ENCODE data around the gene CSN1S1. TPM values are rescaled to one million over a fixed set of nuclear protein-coding genes. Genes with fewer than 3 reads are reported as not detected.

Gene CSN1S1
- total RNA-seq, 1 donor from 2014 or later: not detected

DNA sequence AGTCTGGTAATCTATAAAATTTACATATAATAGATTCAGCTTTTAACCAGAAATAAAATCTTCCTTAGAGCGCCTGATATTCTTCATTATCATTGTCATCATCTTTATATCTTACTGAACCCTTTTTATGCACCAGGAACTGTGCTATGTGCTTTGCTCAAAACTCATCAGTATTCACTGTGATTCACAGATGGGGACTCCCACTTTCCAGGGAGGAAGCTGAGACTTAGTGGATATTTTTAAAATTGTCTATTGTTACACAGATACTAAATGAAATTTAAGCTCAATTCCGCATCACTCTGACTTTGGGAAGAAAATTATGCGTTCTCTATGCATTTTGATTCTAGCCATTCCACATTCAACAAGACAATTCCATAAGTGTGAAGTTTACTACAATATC lies 36.1 kb upstream of the CSN1S1 start:
- no peaks in the 10 kb centered on the region for H3K36me3 ChIP-seq
- TF ChIP-seq, protein P1, sequence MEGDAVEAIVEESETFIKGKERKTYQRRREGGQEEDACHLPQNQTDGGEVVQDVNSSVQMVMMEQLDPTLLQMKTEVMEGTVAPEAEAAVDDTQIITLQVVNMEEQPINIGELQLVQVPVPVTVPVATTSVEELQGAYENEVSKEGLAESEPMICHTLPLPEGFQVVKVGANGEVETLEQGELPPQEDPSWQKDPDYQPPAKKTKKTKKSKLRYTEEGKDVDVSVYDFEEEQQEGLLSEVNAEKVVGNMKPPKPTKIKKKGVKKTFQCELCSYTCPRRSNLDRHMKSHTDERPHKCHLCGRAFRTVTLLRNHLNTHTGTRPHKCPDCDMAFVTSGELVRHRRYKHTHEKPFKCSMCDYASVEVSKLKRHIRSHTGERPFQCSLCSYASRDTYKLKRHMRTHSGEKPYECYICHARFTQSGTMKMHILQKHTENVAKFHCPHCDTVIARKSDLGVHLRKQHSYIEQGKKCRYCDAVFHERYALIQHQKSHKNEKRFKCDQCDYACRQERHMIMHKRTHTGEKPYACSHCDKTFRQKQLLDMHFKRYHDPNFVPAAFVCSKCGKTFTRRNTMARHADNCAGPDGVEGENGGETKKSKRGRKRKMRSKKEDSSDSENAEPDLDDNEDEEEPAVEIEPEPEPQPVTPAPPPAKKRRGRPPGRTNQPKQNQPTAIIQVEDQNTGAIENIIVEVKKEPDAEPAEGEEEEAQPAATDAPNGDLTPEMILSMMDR (IDR thresholded peaks at IDR 0.05; ENCODE audit: borderline replicate concordance): no peak
- no peak for DNase-seq
- no peak overlapping the region for H3K4me3 ChIP-seq
- no peaks in the 10 kb centered on the region for H3K27me3 ChIP-seq (ENCODE audit: low read depth)
- H3K27ac ChIP-seq (replicated peaks): no peak overlapping the region
- no peaks in the 10 kb centered on the region for H3K9me3 ChIP-seq (replicated peaks)
- no peaks in the 10 kb centered on the region for H3K4me1 ChIP-seq
- intact Hi-C loops (cut with micrococcal nuclease): no loop called here

DNA sequence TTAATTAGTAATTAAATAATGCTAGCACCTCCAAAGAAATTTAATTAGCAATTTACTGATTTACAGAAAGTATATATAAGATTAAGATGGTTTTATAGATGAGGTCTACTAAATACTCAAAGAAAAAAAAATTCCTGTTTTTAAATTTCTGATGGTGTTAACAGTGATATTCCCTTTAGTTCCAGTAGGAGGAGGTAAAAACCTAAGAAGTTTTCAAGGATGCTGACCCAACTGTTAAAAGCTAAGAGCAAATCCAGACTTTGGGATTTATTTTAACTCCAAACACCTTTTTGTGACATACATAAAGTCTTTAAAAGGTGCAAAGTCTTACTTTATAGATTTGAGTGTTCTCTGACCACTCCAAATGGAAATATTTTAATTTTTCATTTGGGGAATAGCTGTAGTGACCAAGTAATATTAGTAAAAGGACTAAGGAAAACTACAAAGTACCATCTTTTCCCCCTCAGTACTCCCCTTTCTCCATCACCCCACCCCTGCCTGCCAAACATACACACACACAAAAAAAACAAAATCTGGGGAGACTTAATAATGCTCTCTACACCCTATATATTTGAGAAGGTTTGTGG lies 34.2 kb upstream of the CSN1S1 start:
- H3K36me3 ChIP-seq: no peaks in the 10 kb centered on the region
- DNase-seq: no peak
- TF ChIP-seq, protein P1 (IDR thresholded peaks at IDR 0.05; ENCODE audit: borderline replicate concordance): no peak
- H3K9me3 ChIP-seq (replicated peaks): no peaks in the 10 kb centered on the region
- no peaks in the 10 kb centered on the region for H3K27me3 ChIP-seq (ENCODE audit: low read depth)
- no peaks in the 10 kb centered on the region for H3K4me1 ChIP-seq
- no peak overlapping the region for H3K27ac ChIP-seq (replicated peaks)
- H3K4me3 ChIP-seq: no peak overlapping the region
- intact Hi-C loops (cut with micrococcal nuclease): no loop called here

DNA sequence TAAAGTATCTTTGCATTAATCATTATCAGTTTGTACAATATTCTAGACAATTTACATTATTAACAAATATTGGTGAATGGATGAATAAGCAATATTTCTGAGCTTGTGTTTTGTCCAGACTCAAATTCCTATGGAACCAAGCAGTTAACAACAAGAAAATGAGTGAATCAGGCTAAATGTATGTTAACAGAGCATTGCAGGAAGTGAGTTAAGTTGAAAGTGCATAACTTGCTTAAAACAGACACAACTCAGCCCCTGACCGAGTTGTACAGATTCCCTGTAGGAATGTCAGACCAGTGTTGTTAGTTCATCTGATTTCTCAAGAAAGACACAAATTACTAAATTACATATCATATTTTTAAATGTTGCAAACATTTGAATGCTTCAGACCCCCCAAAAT lies 23.7 kb upstream of the CSN1S1 start:
- no peaks in the 10 kb centered on the region for H3K27me3 ChIP-seq (ENCODE audit: low read depth)
- H3K4me1 ChIP-seq: no peaks in the 10 kb centered on the region
- H3K36me3 ChIP-seq: no peaks in the 10 kb centered on the region
- TF ChIP-seq, protein P1 (IDR thresholded peaks at IDR 0.05; ENCODE audit: borderline replicate concordance): no peak
- H3K9me3 ChIP-seq (replicated peaks): peaks cover 4% of the 10 kb centered on the region
- no peak overlapping the region for H3K4me3 ChIP-seq
- DNase-seq: no peak
- intact Hi-C loops (cut with micrococcal nuclease): no loop called here
- H3K27ac ChIP-seq (replicated peaks): no peak overlapping the region

DNA sequence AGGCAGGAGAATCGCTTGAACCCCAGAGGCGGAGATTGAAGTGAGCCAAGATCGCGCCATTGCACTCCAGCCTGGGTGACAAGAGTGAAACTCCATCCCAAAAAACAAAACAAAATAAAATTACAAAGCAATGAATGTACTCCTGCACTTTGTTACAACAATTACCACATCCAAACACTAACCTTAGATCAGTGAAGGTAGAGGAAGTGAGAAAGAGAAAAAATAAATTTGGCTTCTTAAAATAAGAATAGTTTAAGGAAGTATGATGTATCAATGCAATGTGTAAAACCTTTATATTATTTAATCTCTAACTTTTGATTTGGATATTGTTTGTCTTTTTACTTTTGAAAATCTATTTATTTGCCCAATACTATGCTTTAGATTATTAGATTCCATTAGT lies 21.7 kb upstream of the CSN1S1 start:
- TF ChIP-seq, protein P1 (IDR thresholded peaks at IDR 0.05; ENCODE audit: borderline replicate concordance): no peak
- no peaks in the 10 kb centered on the region for H3K9me3 ChIP-seq (replicated peaks)
- no peak for DNase-seq
- H3K4me1 ChIP-seq: no peaks in the 10 kb centered on the region
- no peak overlapping the region for H3K27ac ChIP-seq (replicated peaks)
- no peaks in the 10 kb centered on the region for H3K27me3 ChIP-seq (ENCODE audit: low read depth)
- H3K4me3 ChIP-seq: no peak overlapping the region
- intact Hi-C loops (cut with micrococcal nuclease): no loop called here
- H3K36me3 ChIP-seq: no peaks in the 10 kb centered on the region

DNA sequence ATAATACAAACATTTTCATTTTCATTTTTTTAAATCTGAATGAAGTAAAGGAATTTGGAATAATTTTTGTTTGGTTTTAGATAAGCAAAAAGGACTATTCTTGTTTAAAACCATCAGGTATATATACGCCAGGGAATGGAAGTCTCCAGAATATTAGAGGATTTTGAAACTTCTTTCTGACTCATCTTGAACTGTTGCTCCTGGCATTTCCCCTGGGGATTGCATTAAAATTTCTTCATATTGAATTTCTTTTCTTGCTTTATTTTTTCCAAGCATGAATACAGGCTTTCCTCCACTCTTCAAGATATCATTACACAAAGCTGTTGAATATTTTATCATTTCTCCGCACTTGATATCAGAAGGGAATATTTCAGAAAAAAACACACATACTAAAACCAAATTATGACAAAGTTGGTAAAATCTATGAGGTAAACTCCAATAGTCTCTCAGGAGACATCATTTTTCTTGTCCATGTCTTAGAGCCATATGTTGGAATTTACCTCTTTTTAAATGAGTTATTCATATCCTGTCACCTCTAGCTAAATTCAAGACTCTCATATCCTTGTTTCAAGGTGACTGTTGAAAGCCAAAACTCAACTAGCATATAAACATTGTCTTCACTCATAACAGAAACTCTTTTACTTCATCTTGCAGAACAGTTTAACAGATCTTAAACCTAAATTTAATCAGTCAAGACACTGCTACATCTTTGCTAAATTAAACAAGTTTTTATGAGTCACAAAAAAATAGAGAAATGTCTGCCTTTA lies 20.7 kb upstream of the CSN1S1 start:
- H3K9me3 ChIP-seq (replicated peaks): no peaks in the 10 kb centered on the region
- no peak for DNase-seq

More for the DNA sequence above, 20.7 kb upstream of the CSN1S1 start:
- no peaks in the 10 kb centered on the region for H3K36me3 ChIP-seq
- intact Hi-C loops (cut with micrococcal nuclease): no loop called here
- H3K4me3 ChIP-seq: no peak overlapping the region
- no peaks in the 10 kb centered on the region for H3K27me3 ChIP-seq (ENCODE audit: low read depth)
- H3K4me1 ChIP-seq: no peaks in the 10 kb centered on the region
- no peak overlapping the region for H3K27ac ChIP-seq (replicated peaks)
- TF ChIP-seq, protein P1 (IDR thresholded peaks at IDR 0.05; ENCODE audit: borderline replicate concordance): no peak
